Hindlimb muscle (tissue), 1 donor: ENCODE data around the gene CTDSP1. TPM values are rescaled to one million over a fixed set of nuclear protein-coding genes. Genes with fewer than 3 reads are reported as not detected.

Source experiments
- DNase-seq: peaks from one replicate; pipeline ENCODE4 v3.0.0-alpha.2; 2013
- polyA plus RNA-seq: library from polyadenylated mRNA; unstranded; fragments of 120-200 nt; gene quantifications from one replicate; pipeline ENCODE4 v1.2.1, GENCODE V29; 2013; ENCODE audit not compliant: insufficient read length

CTDSP1 gene
- polyA plus RNA-seq, 1 donor = 105 TPM

DNA sequence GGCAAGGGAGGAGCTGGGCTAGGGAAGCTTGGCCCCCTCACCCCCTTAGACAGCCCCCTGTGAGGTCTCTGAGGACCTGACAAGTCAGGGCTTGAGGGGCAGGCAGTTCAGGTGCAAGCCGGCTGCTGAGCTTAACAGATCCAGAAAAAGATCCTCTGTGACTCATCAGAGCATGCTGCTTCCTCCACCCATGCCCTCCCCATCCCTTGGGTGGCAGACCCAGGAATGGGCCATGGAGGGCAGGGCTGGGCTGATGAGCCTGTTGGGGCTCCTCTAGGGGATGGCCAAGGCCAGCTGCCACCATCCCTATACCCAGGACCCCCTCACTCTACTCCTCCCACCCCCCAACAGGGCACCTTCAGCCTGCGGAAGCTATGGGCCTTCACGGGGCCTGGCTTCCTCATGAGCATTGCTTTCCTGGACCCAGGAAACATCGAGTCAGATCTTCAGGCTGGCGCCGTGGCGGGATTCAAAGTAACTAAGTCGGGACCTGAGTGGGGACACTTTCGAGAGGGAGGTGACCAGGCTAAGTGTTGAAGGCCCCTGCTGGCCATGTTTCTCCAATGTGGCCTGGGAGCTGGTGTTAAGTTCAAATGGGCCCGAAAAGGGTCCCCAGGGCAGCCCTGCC is 15.7 kb upstream of the CTDSP1 start:
- no peak for DNase-seq

- DNase-seq = no peak
These were observed 14.7 kb upstream of the CTDSP1 start for GRCh38 chr2:218384975-218385374.

DNA sequence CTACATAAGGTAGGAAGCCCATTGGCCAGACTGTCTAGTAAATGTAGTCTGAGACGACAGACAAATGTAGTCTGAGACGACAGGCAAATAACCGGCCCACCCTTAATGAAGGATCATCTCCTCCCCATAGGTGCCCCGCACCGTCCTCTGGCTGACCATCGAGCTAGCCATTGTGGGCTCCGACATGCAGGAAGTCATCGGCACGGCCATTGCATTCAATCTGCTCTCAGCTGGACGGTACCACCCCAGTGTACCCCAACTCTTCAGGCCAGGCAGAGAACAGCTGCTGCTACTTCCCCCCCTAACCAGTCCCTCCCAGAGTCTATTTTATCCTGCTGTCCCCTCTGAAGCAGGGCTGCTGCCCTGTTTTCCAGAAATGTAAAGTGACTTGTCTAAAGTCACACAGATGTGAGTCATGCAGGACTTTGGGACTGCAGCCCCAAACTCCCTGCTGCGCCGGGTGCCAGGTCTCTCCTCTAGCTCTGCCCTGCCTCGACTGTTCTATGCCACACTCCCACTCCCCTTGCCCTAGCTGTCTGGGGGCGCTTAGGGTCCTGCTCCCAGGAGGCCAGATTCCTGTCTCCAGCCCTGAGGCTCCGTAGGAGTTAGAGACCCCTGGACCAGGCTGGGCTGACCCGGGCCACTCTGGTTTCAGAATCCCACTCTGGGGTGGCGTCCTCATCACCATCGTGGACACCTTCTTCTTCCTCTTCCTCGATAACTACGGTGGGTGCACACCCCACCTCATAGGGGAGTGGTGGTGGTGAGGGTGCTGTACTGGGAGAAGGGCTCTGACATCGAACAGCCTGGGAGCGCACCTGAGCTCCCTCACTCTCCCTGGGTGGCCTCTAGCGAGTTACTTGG is 12.9 kb upstream of the CTDSP1 start:
- DNase-seq = no peak

GRCh38 chr2:218387369-218388194 is 12.1 kb upstream of the CTDSP1 start:
- DNase-seq = no peak

DNA sequence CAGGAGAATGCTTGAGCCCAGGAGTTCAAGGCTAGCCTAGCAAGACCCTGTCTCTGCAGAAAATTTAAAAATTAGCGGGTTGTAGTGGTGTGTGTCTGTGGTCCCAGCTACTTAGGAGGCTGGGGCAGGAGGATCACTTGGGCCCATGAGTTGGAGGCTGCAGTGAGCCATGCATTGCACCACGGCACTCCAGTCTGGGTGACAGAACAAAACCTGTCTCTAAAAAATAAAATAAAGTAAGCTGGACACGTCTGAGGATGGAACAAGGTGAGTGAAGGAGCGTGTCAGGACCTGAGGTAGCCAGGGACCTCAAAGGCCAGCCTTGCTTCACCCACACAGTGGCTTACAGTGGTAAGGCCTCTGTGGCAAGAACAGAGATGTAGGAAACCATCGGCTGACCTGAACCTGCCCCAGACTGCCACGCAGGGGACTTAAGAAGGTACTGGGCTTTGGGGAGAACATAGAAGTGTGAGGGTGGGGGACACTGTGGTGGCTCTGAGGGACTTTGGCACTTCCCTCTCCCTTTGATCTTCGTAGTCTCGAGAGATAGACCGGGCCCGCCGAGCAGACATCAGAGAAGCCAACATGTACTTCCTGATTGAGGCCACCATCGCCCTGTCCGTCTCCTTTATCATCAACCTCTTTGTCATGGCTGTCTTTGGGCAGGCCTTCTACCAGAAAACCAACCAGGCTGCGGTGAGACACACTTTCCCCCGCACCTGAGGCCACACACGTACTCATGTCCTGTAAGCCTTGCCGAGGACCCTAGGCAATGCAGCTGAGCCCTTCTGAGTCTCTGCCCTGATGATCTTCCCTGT is 10.1 kb upstream of the CTDSP1 start:
- DNase-seq = no peak

DNA sequence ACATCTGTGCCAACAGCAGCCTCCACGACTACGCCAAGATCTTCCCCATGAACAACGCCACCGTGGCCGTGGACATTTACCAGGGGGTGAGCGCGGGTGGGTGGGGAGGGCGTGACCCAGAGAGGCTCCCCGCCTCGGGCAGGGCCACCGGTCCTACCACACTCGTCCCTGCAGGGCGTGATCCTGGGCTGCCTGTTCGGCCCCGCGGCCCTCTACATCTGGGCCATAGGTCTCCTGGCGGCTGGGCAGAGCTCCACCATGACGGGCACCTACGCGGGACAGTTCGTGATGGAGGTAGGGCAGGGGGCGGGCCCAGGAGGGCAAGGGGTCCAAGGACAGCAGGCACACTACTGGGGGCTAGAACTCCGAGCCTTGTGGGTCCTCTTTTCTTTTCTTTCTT is 8.5 kb upstream of the CTDSP1 start:
- no peak for DNase-seq

DNA sequence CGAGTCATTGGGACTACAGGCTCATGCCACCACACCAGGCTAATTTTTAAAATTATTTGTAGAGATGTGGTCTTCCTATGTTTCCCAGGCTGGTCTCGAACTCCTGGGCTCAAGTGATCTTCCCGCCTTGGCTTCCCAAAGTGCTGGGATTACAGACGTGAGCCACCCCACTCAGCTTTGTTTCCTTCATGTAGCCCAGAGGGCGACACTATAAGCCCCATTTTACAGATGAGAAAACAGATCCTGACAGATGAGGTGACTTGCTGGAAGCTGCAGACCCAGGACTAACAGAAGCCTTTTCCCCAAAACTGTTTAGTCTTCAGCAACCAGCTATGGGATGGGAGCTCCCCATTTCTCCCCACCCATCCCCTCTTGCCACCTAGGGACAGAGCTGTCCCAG is 7.2 kb upstream of the CTDSP1 start:
- DNase-seq = no peak

- no peak for DNase-seq
These were observed 6.7 kb upstream of the CTDSP1 start for GRCh38 chr2:218392891-218393462.

DNA sequence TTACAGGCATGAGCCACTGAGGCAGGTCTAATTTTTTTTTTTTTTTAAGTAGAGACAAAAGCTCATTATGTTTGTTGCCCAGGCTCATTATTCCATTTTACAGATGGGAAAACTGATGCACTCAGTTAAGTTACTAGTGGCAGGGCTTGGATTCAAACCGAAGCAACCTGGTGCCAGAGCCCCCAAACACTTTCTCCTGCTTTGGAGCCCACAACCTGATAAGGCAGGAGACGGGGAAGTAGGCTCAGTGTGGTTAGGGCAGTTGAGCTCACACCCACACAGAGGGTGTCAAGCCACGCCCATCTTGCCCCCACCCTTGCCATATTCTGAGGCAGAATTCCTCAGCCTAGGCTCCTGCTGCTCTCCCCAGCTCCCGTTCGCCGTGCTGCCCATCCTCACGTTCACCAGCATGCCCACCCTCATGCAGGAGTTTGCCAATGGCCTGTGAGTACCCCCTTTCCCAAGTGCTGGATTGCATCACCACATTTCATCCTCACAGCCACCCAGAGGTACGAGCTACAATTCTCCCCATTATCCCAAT is 5.8 kb upstream of the CTDSP1 start:
- no peak for DNase-seq

DNA sequence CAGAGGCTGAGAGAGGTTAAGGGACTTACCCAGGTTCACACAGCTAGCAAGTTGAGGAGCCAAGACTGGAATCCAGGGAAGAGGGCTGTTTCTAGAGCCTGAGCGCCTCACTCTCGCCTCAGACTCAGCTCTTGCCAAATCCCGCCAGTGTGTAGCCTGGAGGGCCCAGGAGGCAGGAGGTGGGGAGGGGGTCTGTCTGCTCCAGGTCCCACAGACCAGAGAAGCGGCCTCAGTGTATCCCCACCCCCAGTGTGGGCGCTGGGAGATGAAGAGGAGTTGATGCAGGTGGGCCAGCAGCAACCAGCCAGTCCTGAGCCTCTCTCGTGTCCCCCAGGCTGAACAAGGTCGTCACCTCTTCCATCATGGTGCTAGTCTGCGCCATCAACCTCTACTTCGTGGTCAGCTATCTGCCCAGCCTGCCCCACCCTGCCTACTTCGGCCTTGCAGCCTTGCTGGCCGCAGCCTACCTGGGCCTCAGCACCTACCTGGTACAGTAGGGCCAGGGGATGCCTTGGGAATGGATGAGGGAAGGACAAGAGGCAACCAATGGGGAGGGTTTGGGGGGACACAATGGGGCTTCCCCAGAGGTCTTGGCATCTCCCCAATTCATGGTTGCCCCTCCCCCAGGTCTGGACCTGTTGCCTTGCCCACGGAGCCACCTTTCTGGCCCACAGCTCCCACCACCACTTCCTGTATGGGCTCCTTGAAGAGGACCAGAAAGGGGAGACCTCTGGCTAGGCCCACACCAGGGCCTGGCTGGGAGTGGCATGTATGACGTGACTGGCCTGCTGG is 5.2 kb upstream of the CTDSP1 start:
- DNase-seq = no peak

- no peak for DNase-seq
These were observed 4.6 kb upstream of the CTDSP1 start for GRCh38 chr2:218395090-218395444.

GRCh38 chr2:218395456-218395825 is 4.2 kb upstream of the CTDSP1 start:
- DNase-seq = no peak

DNA sequence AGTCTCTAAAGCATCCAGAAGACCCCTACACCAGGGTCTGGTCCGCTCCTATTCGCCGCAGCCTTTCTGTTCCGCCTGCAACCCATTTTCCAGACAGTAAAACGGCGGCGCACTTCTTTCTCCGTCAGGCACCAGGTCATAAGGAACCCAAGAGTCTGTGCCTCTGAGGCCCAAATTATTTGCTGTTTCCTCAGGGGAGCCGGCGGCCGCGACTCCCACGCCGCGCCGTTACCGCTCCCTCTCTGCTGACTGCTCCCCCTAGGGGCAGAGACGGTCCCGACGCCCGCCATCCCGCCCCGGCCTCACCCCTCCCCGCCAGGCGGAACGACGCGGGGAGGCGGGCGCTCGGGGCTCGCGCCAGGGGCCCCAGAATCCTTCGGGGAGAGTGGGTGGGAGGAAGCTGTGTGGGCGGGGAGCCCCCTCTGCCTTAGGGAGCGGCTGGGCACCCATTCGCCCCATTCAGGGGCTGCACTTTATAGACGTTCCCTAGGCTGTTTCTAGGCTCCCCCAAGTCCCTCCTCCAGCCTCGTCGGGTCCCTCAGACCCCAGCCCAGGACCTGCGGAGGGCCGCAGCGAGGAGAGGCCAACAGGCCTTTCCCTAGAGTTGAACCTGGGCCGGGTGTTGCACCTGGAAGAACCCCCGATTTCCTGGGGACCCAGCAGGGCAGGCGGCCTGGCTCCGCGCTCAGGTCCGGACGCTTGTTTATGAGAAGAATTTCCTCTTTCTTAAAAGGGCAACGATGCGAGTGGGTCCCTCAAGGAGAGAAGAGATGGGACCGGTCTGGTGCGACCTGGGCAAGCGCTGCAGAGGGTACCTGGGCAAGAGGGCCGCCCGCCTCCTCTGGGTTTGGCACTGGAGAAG is 3.6 kb upstream of the CTDSP1 start:
- DNase-seq = peak; percentile 91

DNA sequence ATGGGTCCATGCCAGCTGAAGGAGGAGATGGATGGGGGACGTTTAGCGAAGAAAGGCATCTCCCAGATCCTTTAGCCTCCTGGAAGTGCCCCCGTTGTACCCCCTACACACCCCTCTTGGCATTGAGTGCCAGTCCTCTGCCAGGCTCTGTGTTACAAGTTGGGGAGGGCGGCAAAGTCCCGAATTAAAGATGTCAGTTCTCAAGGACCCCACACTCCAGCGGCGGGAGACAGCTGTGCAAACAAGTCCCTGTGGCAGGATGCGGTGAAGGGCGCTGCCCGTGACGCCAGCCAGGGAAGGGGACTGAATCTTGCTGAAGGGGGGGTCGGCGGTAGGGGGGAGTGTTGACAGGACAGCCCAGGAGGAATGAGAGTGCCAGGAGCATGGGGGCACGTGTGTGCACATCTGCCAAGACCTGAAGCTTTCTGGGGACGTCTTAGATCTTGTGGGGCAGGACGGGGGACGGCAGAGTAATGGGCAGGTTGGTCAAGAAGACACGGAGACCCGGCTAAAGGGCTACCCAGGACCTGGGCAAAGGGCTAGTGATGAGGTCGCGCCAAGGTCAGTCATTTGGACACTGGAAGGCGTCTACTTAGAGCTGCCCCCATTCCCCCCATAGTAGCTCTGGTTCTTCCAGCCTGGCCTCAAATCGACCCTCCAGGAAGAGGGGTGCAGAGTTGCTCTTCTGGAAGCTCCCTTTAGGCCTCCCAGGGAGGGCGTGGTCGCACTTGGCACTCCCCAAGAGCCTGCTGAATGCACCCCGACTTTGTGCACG is 2.8 kb upstream of the CTDSP1 start:
- DNase-seq = peak; percentile 56

- DNase-seq = no peak
These were observed 2.2 kb upstream of the CTDSP1 start for GRCh38 chr2:218397463-218397819.

DNA sequence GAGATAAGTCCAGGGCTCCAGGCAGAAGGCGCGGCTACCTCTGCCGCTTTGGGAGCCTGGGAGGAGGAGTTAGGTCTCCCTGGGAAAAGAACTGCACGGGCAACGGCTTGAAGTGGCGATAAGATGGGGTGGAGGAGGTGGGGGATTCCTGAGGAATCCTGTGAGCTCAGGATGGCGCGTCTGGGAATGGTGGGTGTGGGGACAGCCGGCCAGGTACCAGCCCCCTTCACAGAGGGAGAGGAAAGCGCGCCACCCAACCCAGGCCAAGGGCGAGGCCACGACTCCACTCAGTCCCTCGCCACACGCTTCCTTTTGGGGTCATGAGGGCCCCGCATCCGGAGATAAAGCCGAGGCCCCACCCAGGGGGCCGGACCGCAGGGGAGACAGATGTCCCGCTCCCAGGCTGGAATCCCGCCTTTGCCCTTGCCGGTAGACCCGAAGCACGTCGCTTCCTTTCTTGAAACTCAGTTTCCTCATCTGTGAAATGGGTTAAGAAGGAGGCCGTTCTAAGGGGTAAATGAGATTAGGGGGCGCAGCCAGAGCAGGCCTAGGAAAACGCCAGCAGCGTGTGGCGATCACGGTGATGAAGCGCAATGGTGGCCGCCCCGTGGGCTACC is 1.7 kb upstream of the CTDSP1 start:
- peak; percentile 42 for DNase-seq

- DNase-seq = peak; percentile 87
These were observed 954 bp upstream of the CTDSP1 start for GRCh38 chr2:218398437-218399390.
